OCI-LY1 (cell line): ENCODE results near the gene RNF150.

ENCODE experiments used
- H2AFZ ChIP-seq: fragments of 200-600 bp; sonication (generic), shearing (Covaris generic); 2 replicates; pipeline ENCODE4 v1.6.0; 2014; ENCODE audit warnings: antibody characterized with exemption, mild to moderate bottlenecking, low read length
- H3F3A ChIP-seq: fragments of 200-600 bp; sonication (generic), shearing (Covaris generic); 2 replicates; pipeline ENCODE4 v1.6.0; 2014; ENCODE audit warnings: mild to moderate bottlenecking, antibody characterized with exemption, low read length, moderate library complexity; ENCODE audit not compliant: insufficient read depth
- H3K27ac ChIP-seq: fragments of 200-600 bp; sonication (generic); 2 replicates; pipeline ENCODE4 v1.5.1; 2014; ENCODE audit warnings: low read length, mixed run types, mild to moderate bottlenecking, low read depth; ENCODE audit not compliant: poor library complexity, severe bottlenecking
- H3K27me3 ChIP-seq: fragments of 200-600 bp; sonication (generic); 2 replicates; pipeline ENCODE4 v1.6.0; 2014; ENCODE audit warnings: antibody characterized with exemption, mild to moderate bottlenecking, low read length, moderate library complexity; ENCODE audit not compliant: insufficient read depth
- H3K36me3 ChIP-seq: fragments of 200-600 bp; sonication (generic); 2 replicates; pipeline ENCODE4 v1.6.1; 2014; ENCODE audit warnings: mild to moderate bottlenecking, antibody characterized with exemption, low read length, moderate library complexity, mixed read lengths; ENCODE audit not compliant: insufficient read depth
- H3K4me1 ChIP-seq: fragments of 200-600 bp; sonication (generic); 2 replicates; pipeline ENCODE4 v1.5.1; 2014; ENCODE audit warnings: mild to moderate bottlenecking, low read length, moderate library complexity; ENCODE audit not compliant: insufficient read depth, severe bottlenecking
- H3K4me2 ChIP-seq: fragments of 200-600 bp; sonication (generic), shearing (Covaris generic); 2 replicates; pipeline ENCODE4 v1.6.1; 2014; ENCODE audit warnings: low read length
- H3K4me3 ChIP-seq: fragments of 200-600 bp; sonication (generic); 2 replicates; pipeline ENCODE4 v1.5.1; 2014; ENCODE audit warnings: low read length, low read depth, mild to moderate bottlenecking, mixed read lengths; ENCODE audit not compliant: poor library complexity, severe bottlenecking
- H3K79me2 ChIP-seq: fragments of 200-600 bp; shearing (Covaris generic); 2 replicates; pipeline ENCODE4 v1.6.1; 2016; ENCODE audit warnings: mixed run types, low read length, mixed read lengths; ENCODE audit not compliant: insufficient read depth
- H3K9ac ChIP-seq: fragments of 200-600 bp; sonication (generic), shearing (Covaris generic); 2 replicates; pipeline ENCODE4 v1.6.1; 2014; ENCODE audit warnings: mild to moderate bottlenecking, low read length, mixed read lengths
- H3K9me2 ChIP-seq: fragments of 200-600 bp; sonication (generic), shearing (Covaris generic); 2 replicates; pipeline ENCODE4 v1.6.1; 2014; ENCODE audit warnings: low read depth, mild to moderate bottlenecking, low read length, mixed read lengths
- H3K9me3 ChIP-seq: fragments of 200-600 bp; shearing (Covaris generic); 2 replicates; pipeline ENCODE4 v1.6.1; 2014; ENCODE audit warnings: low read length, mixed read lengths
- H4K20me1 ChIP-seq: fragments of 200-600 bp; sonication (generic), shearing (Covaris generic); 2 replicates; pipeline ENCODE4 v1.6.0; 2016; ENCODE audit warnings: mild to moderate bottlenecking, low read length; ENCODE audit not compliant: insufficient read depth
- EZH2 ChIP-seq: fragments of 200-600 bp; sonication (generic), shearing (Covaris generic); IDR thresholded peaks from 2 replicates; pipeline ENCODE4 v1.8.0; 2017; ENCODE audit warnings: borderline replicate concordance, mixed run types, mild to moderate bottlenecking, antibody characterized with exemption, low read length, moderate library complexity, mixed read lengths
- TF ChIP-seq, protein P1 (sequence below): fragments of 200-600 bp; sonication (generic), shearing (Covaris generic); IDR thresholded peaks from 2 replicates; pipeline ENCODE4 v1.5.1; 2017; ENCODE audit warnings: mild to moderate bottlenecking, antibody characterized with exemption, low read length, moderate library complexity, mixed read lengths

RNF150 gene

GRCh38 chr4:140857111-140857510, 276.2 kb downstream of the RNF150 start:
- H3K4me3 ChIP-seq, result no peak overlapping the region
- no peaks in the 10 kb centered on the region for H3K79me2 ChIP-seq
- no peak overlapping the region for H3K9ac ChIP-seq
- H3F3A ChIP-seq, result no peaks in the 10 kb centered on the region
- H3K4me1 ChIP-seq, result no peaks in the 10 kb centered on the region
- H3K27me3 ChIP-seq, result no peaks in the 10 kb centered on the region
- no peak overlapping the region for H3K4me2 ChIP-seq
- no peaks in the 10 kb centered on the region for H4K20me1 ChIP-seq
- H3K9me2 ChIP-seq, result no peaks in the 10 kb centered on the region
- no peak for TF ChIP-seq EZH2
- no peaks in the 10 kb centered on the region for H3K9me3 ChIP-seq
- no peak overlapping the region for H3K27ac ChIP-seq
- H3K36me3 ChIP-seq, result no peaks in the 10 kb centered on the region
- H2AFZ ChIP-seq, result no peak overlapping the region

- no peaks in the 10 kb centered on the region for H3K79me2 ChIP-seq
- no peaks in the 10 kb centered on the region for H3K4me1 ChIP-seq
- H3K9ac ChIP-seq, result no peak overlapping the region
- no peaks in the 10 kb centered on the region for H3K9me3 ChIP-seq
- H3K4me3 ChIP-seq, result no peak overlapping the region
- no peaks in the 10 kb centered on the region for H3K36me3 ChIP-seq
- TF ChIP-seq EZH2, result no peak
- TF ChIP-seq, protein P1, sequence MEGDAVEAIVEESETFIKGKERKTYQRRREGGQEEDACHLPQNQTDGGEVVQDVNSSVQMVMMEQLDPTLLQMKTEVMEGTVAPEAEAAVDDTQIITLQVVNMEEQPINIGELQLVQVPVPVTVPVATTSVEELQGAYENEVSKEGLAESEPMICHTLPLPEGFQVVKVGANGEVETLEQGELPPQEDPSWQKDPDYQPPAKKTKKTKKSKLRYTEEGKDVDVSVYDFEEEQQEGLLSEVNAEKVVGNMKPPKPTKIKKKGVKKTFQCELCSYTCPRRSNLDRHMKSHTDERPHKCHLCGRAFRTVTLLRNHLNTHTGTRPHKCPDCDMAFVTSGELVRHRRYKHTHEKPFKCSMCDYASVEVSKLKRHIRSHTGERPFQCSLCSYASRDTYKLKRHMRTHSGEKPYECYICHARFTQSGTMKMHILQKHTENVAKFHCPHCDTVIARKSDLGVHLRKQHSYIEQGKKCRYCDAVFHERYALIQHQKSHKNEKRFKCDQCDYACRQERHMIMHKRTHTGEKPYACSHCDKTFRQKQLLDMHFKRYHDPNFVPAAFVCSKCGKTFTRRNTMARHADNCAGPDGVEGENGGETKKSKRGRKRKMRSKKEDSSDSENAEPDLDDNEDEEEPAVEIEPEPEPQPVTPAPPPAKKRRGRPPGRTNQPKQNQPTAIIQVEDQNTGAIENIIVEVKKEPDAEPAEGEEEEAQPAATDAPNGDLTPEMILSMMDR, result no peak
- no peaks in the 10 kb centered on the region for H3F3A ChIP-seq
- H3K27ac ChIP-seq, result no peak overlapping the region
- H2AFZ ChIP-seq, result no peak overlapping the region
- H3K9me2 ChIP-seq, result no peaks in the 10 kb centered on the region
- no peaks in the 10 kb centered on the region for H3K27me3 ChIP-seq
- H3K4me2 ChIP-seq, result no peak overlapping the region
- no peaks in the 10 kb centered on the region for H4K20me1 ChIP-seq
Measured at GRCh38 chr4:140856621-140857062, 276.6 kb downstream of the RNF150 start.

DNA sequence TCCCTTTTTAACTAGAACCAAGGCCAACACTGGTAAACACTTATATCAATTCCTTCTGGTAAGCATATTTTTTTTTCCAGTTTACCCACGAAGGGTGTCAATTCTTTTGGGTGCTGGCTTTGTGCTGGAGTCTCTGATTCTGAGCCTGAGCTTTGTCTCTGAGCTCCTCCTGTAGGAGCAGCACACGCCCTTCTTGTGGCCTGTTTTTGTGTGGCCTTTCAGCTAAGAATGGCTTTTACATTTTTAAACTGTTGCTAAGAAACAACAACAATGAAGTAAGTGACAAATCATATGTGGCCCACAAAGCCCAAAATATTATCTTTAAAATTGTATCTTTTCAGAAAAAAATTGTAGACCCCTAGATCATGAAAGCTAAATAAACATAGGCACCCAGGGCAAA, 279.1 kb downstream of the RNF150 start:
- no peaks in the 10 kb centered on the region for H3K9me3 ChIP-seq
- no peaks in the 10 kb centered on the region for H3K79me2 ChIP-seq
- H3K36me3 ChIP-seq, result no peaks in the 10 kb centered on the region
- no peak overlapping the region for H3K27ac ChIP-seq
- no peaks in the 10 kb centered on the region for H3K4me1 ChIP-seq
- H3K27me3 ChIP-seq, result no peaks in the 10 kb centered on the region
- H3K9ac ChIP-seq, result no peak overlapping the region
- H3K4me3 ChIP-seq, result no peak overlapping the region
- H2AFZ ChIP-seq, result no peak overlapping the region
- H3K4me2 ChIP-seq, result no peak overlapping the region
- no peaks in the 10 kb centered on the region for H3K9me2 ChIP-seq
- no peaks in the 10 kb centered on the region for H3F3A ChIP-seq
- TF ChIP-seq, protein P1, result no peak
- no peak for TF ChIP-seq EZH2
- H4K20me1 ChIP-seq, result no peaks in the 10 kb centered on the region

- H3K4me1 ChIP-seq, result no peaks in the 10 kb centered on the region
- no peaks in the 10 kb centered on the region for H3K27me3 ChIP-seq
- no peaks in the 10 kb centered on the region for H4K20me1 ChIP-seq
- no peak overlapping the region for H3K4me3 ChIP-seq
- H3F3A ChIP-seq, result no peaks in the 10 kb centered on the region
- no peaks in the 10 kb centered on the region for H3K9me2 ChIP-seq
- no peaks in the 10 kb centered on the region for H3K36me3 ChIP-seq
- H3K4me2 ChIP-seq, result no peak overlapping the region
- H2AFZ ChIP-seq, result no peak overlapping the region
- H3K27ac ChIP-seq, result no peak overlapping the region
- no peak for TF ChIP-seq EZH2
- TF ChIP-seq, protein P1, result no peak
- no peak overlapping the region for H3K9ac ChIP-seq
- no peaks in the 10 kb centered on the region for H3K79me2 ChIP-seq
- H3K9me3 ChIP-seq, result no peaks in the 10 kb centered on the region
Measured at GRCh38 chr4:140851804-140852203, 281.5 kb downstream of the RNF150 start.
